ENCODE data around the gene KANSL1.

DNA sequence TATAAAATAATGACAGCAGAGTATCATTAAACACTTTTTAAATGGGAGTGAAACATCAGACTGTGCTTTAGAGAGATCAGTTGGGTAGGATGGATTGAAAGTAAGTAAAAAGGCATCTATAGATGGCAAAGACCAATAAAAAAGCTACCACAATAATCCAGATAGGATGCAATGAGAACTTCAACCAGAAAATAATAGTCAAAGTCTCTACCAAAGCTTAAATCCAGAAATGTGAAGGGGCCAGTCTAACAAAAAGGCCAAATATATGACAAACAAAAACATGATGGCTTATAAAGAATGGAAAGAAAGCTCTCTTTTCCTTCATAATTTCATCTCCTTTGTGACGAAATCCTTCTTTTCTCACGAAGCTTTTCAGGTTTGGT is 12.3 kb downstream of the KANSL1 start:
- TF ChIP-seq, protein P1, sequence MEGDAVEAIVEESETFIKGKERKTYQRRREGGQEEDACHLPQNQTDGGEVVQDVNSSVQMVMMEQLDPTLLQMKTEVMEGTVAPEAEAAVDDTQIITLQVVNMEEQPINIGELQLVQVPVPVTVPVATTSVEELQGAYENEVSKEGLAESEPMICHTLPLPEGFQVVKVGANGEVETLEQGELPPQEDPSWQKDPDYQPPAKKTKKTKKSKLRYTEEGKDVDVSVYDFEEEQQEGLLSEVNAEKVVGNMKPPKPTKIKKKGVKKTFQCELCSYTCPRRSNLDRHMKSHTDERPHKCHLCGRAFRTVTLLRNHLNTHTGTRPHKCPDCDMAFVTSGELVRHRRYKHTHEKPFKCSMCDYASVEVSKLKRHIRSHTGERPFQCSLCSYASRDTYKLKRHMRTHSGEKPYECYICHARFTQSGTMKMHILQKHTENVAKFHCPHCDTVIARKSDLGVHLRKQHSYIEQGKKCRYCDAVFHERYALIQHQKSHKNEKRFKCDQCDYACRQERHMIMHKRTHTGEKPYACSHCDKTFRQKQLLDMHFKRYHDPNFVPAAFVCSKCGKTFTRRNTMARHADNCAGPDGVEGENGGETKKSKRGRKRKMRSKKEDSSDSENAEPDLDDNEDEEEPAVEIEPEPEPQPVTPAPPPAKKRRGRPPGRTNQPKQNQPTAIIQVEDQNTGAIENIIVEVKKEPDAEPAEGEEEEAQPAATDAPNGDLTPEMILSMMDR (IDR thresholded peaks at IDR 0.05), result no peak
- no peak for TF ChIP-seq POLR2A (IDR thresholded peaks at IDR 0.05)
